Measurements from ENCODE around the gene REC114.

REC114 gene

DNA sequence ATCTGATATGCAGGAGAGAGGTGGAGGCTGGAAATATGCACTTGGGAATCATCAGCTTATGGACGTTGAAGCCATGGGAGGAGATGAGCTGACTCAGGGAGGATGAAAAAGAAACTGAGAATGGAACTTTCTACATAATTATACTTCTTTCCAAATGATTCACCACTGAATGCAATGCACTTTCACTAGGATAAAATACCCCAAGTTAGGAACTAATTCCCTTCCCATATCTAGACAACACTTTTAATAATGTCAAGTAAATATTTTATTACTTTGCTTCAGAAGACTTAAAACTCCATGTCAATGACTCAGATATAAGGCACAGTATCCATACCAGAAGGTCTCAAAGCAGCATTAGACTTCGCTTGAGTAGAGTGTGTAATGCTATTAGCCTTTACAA is 166.0 kb downstream of the REC114 start:
- no peak for DNase-seq

Measured in cortex of kidney (tissue), 1 donor.